Occipital lobe (tissue), 2 donors: Measurements from ENCODE around the gene TMEM238L. TPM values are rescaled to one million over a fixed set of nuclear protein-coding genes. Genes with fewer than 3 reads are reported as not detected.
A peak's percentile ranks its signal among the peaks of the same experiment; 100 is the strongest.
"Not testable (repeated sequence)": the region's sequence is repeated elsewhere in the genome, so short reads cannot be mapped to it uniquely, and the experiment has no call there.

Experiments
- DNase-seq: peaks from one replicate; lab custom pipeline; 2025; lab: John Stamatoyannopoulos, UW
- total RNA-seq: library from RNA; depleted of rRNA; stranded (reverse); fragments of >200 nt; gene quantifications from one replicate; pipeline ENCODE4 v1.2.3, GENCODE V29; 2014

The TMEM238L gene, protein sequence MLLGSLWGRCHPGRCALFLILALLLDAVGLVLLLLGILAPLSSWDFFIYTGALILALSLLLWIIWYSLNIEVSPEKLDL
- total RNA-seq = not detected

DNA sequence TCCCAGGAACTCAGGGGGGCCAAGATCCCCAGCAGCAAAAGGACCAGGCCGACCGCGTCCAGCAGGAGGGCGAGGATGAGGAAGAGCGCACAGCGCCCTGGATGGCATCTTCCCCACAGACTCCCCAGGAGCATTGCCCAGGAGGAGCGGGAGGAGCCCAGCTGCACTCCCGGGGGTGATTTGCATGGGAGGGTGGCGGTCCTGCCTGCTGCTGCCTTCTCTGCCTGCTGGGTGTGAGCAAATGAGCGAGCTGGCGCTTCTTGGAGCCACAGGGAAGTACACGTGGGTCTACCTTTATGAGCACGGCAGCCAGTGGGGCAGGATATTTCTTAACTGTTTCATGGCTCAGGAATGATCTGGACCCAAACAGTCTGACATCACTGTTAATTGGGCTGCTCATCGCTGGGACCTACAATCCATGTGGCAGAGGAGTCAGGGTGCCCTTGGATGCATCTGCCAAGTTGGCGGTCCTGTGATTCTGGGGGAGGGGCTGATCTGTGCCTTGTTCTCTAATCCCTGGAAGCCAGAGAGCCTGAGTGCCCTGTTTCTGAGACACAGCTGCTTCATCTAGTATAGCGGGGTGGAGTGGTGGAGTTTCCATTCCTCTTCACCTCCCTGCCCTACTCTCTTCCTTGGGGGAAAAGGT, at the start of gene TMEM238L:
TSS of gene TMEM238L (minus strand) at position 270 of the 646 bp plus-strand sequence. CDS start at position 134, 136 bp downstream.
- no peak for DNase-seq

DNA sequence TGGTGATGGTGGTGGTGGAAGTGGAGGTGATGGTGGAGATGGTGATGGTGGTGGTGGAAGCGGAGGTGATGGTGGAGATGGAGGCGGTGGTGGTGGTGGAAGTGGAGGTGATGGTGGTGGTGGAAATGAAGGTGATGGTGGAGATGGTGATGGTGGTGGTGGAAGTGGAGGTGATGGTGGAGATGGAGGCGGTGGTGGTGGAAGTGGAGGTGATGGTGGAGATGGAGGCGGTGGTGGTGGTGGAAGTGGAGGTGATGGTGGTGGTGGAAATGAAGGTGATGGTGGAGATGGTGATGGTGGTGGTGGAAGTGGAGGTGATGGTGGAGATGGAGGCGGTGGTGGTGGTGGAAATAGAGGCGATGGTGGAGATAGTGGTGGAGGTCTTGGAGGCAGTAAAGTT, 42.7 kb upstream of the TMEM238L start:
- DNase-seq = not testable (repeated sequence)

DNA sequence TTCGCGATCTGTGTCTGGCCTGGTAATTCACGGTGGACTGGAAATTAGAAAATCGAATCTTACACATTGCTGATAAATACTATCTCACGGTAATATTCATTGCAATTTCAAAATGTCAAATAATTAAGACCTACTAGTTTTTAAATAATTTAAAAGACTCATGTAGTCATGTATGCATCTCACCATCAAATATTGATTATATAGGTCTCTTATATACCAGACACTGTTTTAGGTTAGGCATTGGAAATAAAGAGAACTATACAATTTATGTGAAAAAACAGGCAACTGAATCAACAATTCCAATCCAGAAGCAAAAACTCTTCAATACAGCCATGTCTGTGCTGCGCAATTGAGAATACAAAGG, 41.5 kb upstream of the TMEM238L start:
- no peak for DNase-seq

DNA sequence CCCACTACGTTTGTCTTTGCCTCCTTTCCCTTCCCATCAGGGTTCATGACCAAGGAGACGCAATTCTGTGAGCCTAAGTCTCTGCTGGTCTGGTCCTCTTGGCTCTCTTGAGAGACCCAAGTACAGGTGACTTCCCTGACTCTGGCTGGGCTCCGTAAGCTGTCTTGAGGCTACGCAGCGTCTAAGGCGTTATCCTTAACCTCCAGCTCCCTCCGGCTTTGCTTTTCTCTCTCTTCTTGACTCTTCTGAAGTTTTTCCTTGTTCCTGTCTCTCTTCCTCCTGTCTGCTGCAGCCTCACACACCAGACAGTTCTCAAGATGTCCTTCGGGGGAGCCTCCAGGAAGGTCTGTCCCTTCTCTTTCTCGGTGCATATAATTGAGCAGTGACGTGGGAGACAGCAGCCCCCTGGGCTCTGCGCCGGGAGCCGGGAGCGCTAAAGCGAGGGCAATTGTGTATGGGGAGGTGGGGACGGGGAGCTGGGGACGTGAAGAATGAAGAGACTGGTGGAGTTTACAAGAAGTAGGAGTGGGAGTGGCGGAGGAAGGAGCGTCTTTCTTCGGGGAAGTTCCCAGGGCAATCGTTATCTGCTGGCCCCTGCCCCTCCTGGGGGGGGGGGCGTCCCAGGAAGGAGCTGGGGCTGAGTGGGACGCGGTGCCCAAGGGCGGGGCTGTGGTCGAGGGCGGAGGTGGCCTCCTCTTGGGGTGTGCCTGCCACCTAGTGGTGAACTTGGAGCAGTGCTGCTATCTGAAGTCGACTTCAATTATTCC, 40.9 kb upstream of the TMEM238L start:
- peak; percentile 23 for DNase-seq

DNA sequence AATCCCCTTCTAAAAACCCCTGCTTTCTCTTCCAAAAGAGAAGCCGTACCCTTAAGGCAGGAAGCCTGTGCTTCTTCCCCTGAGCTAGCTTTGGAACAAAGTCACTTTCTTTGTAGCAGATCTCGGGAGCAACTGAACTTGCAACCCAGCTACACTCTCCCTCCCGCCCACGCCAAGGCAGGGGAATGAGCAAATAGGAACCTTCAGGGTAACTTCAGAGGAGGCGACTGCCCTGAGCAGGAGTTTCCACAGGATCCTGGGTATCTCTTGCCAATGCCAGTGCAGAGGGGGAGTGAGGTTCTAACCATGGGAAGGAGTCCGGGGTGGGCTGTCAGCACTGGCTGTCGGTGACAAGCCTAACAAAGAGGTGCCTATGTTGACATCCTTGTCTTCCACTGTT, 39.9 kb upstream of the TMEM238L start:
- DNase-seq = no peak

DNA sequence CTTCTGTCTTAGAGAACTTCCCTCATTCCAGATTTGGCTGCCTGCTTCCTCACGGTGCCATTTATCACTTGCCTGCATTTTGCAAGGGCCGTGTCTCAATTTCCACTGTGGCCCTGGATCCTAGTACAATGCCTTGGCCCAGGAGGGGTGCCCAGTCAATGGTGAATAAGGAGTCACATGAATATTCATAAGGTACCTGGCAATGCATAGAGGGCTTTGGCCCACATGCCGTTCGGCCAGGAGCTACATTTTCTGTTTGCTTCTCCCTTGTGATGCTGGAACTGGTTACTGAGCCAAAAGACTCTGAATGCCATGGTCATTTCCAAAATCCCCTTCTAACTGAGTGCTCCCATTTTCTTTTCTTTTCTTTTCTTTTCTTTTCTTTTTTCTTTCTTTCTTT, 38.8 kb upstream of the TMEM238L start:
- DNase-seq = peak; percentile 32

DNA sequence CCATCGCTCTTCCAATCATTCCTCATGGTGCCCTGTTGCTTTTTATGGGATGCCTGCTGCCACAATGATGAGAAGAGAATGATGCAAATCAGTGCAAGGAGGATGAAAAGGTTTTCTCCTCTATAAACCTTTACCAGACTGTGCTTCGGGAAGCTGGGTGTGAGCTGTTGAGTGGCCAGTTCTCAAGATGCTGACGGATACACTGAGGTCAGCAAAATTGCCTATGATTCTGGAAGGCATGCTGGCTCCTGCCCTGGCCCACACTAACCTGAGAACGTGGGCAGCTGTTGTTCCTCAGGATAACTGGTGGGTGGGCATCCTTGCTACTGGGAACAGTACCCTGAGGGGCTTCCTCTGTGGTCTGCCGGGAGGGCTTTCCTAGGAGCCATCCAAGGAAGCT, 34.8 kb upstream of the TMEM238L start:
- no peak for DNase-seq

DNA sequence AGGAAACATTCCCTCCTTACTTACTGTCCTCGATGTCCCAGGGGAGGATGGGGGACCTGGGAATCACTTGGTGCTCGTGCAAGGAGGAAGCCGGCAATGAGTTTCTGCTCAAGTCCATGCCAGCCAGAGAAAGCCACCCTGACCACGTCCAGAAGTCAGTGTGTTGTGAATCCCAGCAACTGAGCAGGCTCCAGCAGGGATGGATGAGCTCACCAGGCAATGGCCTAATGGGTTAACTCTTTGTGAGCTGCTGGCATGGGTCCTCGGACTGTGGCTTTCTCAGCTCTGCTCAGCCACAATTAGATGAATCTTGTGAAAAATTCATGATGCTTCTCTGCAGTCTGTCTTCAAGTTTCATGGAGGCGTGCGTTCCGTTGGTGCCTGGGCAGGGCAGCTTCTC, 34.0 kb upstream of the TMEM238L start, which contains the start of gene PIRT:
TSS of gene PIRT (minus strand) at position 167 of the 400 bp plus-strand sequence. CDS start 12,442 bp downstream, outside the sequence.
- DNase-seq = no peak

DNA sequence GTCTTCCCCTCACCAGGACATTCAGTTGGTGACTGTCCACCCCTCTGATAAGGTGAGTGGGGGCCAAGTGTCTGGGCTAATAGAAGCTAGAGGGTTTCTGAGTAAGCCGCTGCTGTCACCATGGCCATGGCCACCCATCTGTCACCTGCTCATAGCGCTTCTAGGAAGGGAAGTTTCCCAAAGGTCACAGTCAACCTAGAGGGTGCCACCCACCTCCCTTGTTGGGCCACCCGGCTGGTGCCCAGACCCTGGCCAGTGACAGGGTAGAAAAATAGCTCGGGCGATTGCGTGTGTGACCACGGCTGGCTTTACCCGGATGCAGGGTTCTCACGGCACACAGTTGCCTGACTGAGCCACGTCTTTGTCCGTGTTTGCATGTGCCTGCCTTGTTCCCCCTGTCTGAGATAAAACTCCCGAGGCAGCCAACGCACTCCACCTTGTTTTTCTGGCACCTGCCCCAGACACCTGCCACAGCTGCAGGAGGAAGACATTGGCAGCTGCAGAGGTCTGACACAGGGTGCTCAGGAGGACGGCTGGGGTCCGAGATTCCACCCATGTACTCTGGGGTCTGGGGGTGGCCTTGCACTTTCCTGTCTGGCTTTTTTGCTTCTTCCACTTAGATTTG, 33.2 kb upstream of the TMEM238L start:
- DNase-seq = no peak

DNA sequence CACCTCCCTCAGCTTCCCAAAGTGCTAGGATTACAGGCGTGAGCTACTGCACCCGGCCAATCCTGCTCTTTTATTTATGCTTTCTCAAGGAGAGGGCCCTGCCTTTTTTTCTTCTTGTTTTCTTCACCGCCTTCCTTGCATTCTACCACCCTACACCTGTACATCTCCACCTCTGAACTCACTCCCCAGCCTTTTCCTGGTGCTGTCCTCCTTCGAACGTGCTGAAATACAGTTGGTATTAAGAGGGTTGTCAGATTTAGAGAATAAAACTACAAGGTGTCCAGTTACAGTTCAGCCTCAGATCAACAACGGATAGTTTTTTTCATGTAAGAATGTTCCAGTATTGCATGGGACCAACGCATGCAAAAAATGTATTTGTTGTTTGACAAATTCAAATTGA, 32.2 kb upstream of the TMEM238L start:
- DNase-seq = no peak

DNA sequence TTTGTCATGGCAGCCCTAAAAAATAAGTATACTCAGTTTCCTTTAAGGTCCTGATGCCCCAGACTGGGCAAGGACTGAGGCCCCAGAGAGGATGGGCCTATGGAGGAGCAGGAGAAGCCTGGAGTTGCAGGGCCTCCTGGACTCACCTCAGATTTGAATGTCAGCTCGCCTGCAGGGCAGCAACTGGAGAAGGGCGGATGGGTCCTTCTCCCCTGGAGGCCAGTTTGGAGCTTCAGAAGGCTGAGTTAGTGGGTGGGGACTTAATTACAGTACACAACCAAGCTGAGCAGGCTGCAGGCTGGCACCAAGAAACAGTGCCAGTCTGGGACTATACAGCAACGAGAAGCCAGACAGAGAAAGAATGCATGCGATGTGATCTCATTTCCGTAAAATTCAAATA, 27.8 kb upstream of the TMEM238L start:
- no peak for DNase-seq

DNA sequence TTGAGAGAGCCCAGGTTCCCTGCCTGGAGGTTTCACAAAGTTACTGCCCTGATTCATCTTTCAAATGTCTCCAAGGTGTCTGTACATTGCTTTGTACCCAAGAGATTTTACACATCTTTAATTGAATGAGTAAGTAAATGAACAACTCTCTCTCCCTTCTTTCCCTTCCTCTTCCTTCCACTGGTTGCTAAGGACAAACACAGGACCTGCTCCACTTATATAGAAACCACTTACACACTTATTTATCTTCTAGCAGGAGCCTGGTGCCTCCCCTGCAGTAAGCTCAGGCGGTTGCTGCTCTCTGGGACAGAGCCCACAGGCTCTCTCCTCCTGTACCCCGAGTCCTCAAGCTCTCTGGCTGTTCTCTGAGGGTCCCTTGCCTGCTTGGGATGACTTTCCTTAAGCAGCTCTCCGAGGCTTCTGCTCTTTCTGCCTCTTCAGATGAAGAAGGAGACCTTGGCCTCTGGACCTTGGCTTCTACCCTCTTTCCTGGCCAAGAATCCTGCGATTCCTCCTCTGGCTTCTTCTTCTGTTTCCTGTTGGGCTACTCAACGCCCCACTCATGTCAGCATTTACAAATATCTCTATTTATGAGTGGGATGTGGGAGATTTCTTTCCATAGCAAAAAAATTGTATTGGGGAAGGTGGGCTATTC, 24.1 kb upstream of the TMEM238L start:
- no peak for DNase-seq

DNA sequence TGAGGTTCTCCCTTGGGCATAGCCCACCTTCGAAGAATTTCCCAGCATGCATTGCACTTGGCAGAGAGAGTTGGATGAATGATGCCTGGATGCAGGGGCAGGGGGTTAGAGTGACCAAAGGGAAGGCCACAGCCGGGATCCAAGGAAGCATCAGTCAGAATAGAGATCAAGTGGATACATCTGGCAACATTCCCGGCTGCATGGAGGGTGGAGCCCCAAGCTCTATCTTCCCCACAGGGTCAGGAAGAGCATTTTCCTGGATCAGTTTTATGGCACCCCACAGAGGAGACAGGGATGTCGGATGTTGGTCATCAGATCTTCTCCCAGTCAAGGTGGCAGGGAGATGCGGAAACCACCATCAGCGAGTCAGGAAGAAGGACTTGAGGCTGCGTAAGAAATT, 21.0 kb upstream of the TMEM238L start:
- DNase-seq = no peak

DNA sequence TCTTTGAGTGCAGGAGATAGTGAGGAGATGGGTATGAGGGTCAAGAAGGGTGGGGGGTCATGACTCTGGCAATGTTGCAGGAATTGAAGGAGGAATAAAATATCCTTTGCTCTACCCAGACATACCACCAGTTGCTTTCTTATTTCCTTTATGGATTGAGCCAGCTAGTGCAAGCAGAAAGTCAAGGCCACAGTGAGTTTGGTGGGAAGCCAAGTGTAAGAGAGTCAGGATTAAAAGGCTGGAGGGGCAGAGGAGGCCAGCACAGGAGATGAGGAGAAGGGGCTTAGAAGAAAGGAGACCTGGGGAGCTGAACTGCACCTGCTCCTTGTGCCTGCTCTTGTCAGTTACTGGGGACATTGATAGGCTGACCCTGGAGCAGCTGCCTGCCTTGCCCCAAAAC, 17.9 kb upstream of the TMEM238L start:
- DNase-seq = no peak

DNA sequence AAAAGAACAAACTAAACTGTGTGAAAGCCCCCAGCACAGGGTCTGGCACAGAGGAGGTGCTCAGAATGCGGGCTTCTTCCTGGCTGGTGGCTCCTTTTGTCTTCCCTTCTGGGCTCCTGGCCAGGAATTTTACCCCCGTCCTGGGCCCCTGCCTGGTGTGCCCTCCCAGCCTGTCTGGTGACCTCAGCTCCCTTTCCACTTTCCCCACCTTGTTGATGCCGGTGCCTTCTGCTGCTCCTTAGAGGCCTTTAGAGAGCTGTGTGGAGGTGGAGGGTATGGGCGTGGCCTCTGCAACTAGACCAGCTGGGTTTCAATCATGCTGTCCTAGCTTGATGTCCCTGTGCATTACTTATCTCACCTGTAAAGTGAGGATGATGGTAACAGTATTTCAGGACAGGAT, 17.2 kb upstream of the TMEM238L start:
- no peak for DNase-seq

DNA sequence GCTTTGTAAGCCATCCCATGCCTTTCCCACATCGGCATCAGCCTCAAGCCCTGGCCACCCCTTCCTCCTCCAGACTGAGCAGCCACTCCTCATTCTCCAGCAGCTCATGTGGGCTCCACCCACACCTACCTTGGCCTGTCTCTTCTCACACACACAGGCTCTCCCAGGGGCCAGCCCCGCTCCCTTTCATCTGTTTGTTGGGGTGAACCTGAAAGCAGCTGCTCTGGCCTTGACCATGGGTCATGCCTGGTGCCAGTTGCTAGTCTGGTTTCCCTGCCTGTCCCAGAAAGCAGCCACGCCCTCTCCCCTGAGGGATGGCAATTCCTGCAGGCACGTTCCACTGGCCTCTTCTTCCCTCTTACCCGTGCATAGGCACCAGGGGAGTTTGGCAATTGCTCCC, 11.4 kb upstream of the TMEM238L start:
- DNase-seq = no peak

DNA sequence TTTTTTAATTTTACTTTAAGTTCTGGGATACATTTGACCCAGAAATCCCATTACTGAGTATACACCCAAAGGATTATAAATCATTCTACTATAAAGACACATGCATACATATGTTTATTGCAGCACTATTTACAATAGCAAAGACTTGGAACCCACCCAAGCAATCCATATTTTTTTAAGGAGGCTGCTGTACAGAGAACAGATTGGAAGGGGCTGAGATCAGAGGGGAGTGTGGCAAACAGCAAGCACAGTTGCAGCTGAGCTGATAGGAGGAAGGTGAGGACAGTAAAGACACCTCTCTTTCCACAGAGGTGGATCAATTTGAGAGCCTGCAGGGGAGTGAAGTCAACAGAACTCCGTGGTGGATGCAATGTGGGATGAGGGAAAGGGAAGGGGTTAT, 10.2 kb upstream of the TMEM238L start:
- no peak for DNase-seq

DNA sequence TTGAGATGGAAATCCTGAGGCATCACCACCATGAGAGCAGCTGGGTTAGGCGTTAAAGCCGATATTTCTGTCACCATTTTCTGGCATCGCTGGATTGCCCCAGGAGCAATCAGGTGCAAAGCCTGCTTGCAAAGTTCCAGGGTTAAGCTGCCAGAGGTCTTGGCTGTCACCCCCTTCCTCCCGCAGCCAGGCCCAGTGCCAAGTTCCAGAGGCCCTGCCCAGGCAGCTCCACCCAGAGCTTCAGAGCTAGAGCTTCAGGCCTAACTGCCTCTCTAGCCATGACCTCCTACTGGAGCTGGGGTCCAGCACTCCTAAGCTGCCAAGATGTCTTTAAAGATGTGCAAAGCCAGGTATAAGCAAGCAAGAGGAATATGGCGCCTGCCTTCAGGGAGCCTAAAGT, 8.8 kb upstream of the TMEM238L start:
- DNase-seq = no peak

DNA sequence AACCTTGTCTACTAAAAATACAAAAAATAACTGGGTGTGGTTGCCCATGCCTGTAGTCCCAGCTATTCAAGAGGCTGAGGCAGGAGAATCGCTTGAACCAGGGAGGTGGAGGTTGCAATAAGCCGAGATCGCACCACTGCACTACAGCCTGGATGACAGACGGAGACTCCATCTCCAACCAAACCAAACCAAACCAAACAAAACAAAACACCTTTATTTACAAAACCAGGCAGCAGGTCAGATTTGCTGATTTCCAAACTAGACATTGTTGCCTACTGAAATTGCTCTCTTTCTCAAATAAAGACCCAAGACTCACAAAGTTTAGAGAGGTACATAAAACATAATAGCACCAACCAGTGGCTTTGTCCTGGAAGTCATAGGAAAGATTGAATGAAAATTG, 5.7 kb upstream of the TMEM238L start:
- no peak for DNase-seq

DNA sequence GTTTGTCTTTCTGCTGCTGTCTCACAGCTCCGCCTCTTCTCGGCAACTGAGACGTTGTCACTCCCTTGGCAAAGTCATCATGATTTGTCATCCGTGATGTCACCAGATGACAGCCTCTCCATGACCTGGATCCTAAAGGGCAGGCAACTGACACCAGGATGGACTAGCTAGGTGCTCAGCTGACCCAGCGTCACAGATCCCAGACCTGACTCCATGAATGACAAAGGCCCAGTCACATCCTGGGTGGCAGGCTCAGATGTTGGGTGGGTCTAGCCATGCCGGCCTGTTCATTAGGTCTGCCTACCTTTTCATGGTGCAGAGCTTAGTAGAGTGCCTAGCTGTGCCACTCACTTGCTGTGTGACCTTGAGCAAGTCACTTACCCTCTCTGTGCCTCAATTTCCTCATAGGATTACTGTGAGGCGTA, 3.8 kb upstream of the TMEM238L start:
- DNase-seq = no peak

DNA sequence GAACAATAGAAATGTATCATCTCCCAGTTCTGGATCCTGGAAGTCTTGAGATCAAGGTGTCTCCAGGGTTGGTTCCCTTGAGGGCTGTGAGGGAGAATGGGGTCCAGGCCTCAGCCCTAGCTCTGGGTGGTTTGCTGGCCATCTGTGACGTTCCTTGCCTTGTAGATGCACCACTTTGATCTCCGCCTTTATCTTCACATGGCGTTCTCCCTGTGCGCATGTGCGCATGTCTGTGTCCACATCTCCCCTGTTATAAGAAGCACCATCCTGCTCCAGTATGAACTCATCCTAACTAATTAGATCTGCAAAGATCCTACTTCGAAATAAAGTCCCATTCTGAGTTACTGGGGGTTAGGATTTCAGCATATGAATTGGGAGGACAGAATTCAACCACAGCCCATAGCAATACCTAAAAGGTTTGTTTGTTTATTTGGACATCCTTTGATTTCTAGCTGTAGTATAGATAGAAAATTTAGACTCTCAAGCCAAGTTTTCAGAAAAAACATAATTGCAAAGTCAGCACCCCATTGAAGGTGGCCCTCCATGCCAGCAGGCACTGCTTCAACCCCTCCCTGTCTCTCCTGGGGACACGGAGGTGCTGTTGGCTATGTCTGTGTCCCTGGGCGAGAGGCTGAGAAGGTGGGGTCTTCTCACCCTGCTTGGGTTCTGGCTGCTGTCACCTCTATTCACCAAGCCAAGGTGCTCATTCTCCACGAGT, 2.8 kb upstream of the TMEM238L start:
- no peak for DNase-seq
